HG03565 (cell line): ENCODE results near the gene DNAH7.

Experiments used
- ATAC-seq: cut with Tn5 transposase; IDR thresholded peaks from one replicate; pipeline ENCODE4 v1.9.1; 2021; ENCODE audit warnings: mild to moderate bottlenecking, moderate library complexity; ENCODE audit not compliant: unreplicated experiment

Gene DNAH7

GRCh38 chr2:195815083-195815482 lies 253.6 kb downstream of the DNAH7 start:
- no peak for ATAC-seq

- ATAC-seq: no peak
Observed at GRCh38 chr2:195813421-195813820, 255.2 kb downstream of the DNAH7 start.

- no peak for ATAC-seq
Observed at GRCh38 chr2:195810340-195811098, 258.1 kb downstream of the DNAH7 start.

GRCh38 chr2:195808189-195808588 lies 260.4 kb downstream of the DNAH7 start:
- no peak for ATAC-seq

- ATAC-seq: no peak
Observed at GRCh38 chr2:195805283-195805976, 263.2 kb downstream of the DNAH7 start.

- no peak for ATAC-seq
Observed at GRCh38 chr2:195795879-195796278, 272.8 kb downstream of the DNAH7 start.

GRCh38 chr2:195793881-195794280 lies 274.8 kb downstream of the DNAH7 start:
- ATAC-seq: no peak

GRCh38 chr2:195782156-195782555 lies 286.5 kb downstream of the DNAH7 start:
- ATAC-seq: no peak

- ATAC-seq: no peak
Observed at GRCh38 chr2:195779491-195779890, 289.1 kb downstream of the DNAH7 start.

- ATAC-seq: no peak
Observed at GRCh38 chr2:195769975-195770374, 298.7 kb downstream of the DNAH7 start.

- ATAC-seq: no peak
Observed at GRCh38 chr2:195768431-195768830, 300.2 kb downstream of the DNAH7 start.

GRCh38 chr2:195766691-195767090 lies 301.9 kb downstream of the DNAH7 start:
- no peak for ATAC-seq

GRCh38 chr2:195763866-195764265 lies 304.8 kb downstream of the DNAH7 start:
- ATAC-seq: no peak

- ATAC-seq: no peak
Observed at GRCh38 chr2:195759877-195760276, 308.8 kb downstream of the DNAH7 start.

GRCh38 chr2:195758846-195759245 lies 309.8 kb downstream of the DNAH7 start:
- ATAC-seq: no peak

- ATAC-seq: no peak
Observed at GRCh38 chr2:195756218-195756942, 312.3 kb downstream of the DNAH7 start.

- no peak for ATAC-seq
Observed at GRCh38 chr2:195741191-195741590, 327.4 kb downstream of the DNAH7 start.

- ATAC-seq: no peak
Observed at GRCh38 chr2:195737511-195738325, 330.9 kb downstream of the DNAH7 start.

- ATAC-seq: no peak
Observed at GRCh38 chr2:195735347-195735746, 333.3 kb downstream of the DNAH7 start.

- no peak for ATAC-seq
Observed at GRCh38 chr2:195734931-195735330, 333.7 kb downstream of the DNAH7 start.

GRCh38 chr2:195734395-195734794 lies 334.2 kb downstream of the DNAH7 start:
- no peak for ATAC-seq
